Adrenal gland (tissue), 5 donors: ENCODE measurements around the gene NR3C1.

Source experiments
- CTCF ChIP-seq, 6 experiments: fragments of 450-650 bp in 4 of 6; fragments of 200-600 bp in 2 of 6; sonication (generic) in 1 of 6; IDR thresholded peaks; 1 replicate in 5 of 6; 2 replicates in 1 of 6; pipeline versions ENCODE4 v1.5.1 to v1.8.0; 2016 to 2021; ENCODE audit warnings: antibody characterized with exemption in 6 of 6, mild to moderate bottlenecking in 2 of 6, moderate library complexity in 1 of 6
- POLR2A ChIP-seq, 2 donors: fragments of 450-650 bp; IDR thresholded peaks; one replicate each; pipeline ENCODE4 v1.6.1; 2017; ENCODE audit warnings: antibody characterized with exemption in 2 of 2, mild to moderate bottlenecking in 2 of 2, moderate library complexity in 1 of 2
- donor health status: DM: no; HTN: no; CAD: no.

- no peak for TF ChIP-seq CTCF (IDR thresholded peaks at IDR 0.05)
- TF ChIP-seq POLR2A (IDR thresholded peaks at IDR 0.05), result no peak
These were observed 60.4 kb downstream of the NR3C1 start for GRCh38 chr5:143343042-143343441.
